C4-2B (cell line): ENCODE data around the gene CLSTN1.

Source experiments
- H3K27ac ChIP-seq: fragments of 450-650 bp; 2 replicates; pipeline ENCODE4 v1.5.1; 2017
- CTCF ChIP-seq: fragments of 450-650 bp; conservative IDR thresholded peaks from 2 replicates; pipeline ENCODE4 v1.5.1; 2017; ENCODE audit warnings: mild to moderate bottlenecking
- ZFX ChIP-seq: fragments of 450-650 bp; IDR thresholded peaks from 2 replicates; pipeline ENCODE4 v1.6.1; 2017

Gene CLSTN1

DNA sequence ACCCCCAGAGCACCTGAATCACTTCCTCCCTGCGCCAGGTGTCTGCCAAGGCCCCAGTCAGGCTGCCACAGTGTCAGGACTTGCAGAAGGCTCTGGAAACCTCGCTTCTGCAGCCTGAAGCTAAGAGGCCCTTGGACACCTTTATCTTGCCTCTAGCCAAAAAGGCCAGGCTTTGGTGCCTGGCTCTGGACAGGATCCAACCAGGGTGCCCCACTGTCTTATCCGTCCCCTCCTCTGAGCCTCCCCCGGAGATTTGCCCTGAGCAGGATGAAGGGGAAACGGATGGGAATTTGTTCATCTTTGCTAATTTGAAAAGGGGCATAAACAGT, 12.8 kb upstream of the CLSTN1 start:
- no peak for TF ChIP-seq ZFX
- no peak for TF ChIP-seq CTCF
- peak overlapping the region; percentile 82 for H3K27ac ChIP-seq

- TF ChIP-seq ZFX: peak; percentile 58; the same call in 1 of the 2 replicates
- no peak for TF ChIP-seq CTCF
- H3K27ac ChIP-seq: peak overlapping the region; percentile 82
Measured at GRCh38 chr1:9835758-9836631, 12.2 kb upstream of the CLSTN1 start.

- TF ChIP-seq ZFX: no peak
- no peak for TF ChIP-seq CTCF
- H3K27ac ChIP-seq: peak overlapping the region; percentile 82
Measured at GRCh38 chr1:9835404-9835757, 11.6 kb upstream of the CLSTN1 start.

GRCh38 chr1:9833632-9834031, 9.9 kb upstream of the CLSTN1 start:
- no peak overlapping the region for H3K27ac ChIP-seq
- TF ChIP-seq ZFX (no peak), CTCF (no peak)

GRCh38 chr1:9827558-9828185, 3.9 kb upstream of the CLSTN1 start:
- TF ChIP-seq ZFX (no peak), CTCF (no peak)
- peak overlapping the region; percentile 95; the same call in 1 of the 2 replicates for H3K27ac ChIP-seq

DNA sequence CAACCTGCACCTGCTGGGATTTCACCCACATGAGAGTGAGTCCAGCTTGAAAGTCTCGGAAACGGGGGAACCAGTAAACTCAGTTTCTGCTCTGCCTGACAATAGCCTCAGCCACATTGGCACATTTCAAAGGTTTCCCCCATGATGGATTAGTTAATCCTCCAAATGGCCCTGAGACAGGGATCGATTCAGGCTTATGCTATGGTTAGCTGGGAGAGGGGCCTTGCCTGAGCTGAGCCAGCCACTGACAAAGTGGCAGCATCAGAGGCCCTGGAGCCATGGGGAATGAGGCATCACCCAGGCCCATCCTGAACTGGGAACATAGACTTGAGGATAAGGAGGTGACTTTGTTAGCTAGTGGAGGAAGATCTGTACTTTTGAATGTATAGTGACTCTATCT, 2.9 kb upstream of the CLSTN1 start:
- peak overlapping the region; percentile 95 for H3K27ac ChIP-seq
- TF ChIP-seq ZFX: no peak
- no peak for TF ChIP-seq CTCF

DNA sequence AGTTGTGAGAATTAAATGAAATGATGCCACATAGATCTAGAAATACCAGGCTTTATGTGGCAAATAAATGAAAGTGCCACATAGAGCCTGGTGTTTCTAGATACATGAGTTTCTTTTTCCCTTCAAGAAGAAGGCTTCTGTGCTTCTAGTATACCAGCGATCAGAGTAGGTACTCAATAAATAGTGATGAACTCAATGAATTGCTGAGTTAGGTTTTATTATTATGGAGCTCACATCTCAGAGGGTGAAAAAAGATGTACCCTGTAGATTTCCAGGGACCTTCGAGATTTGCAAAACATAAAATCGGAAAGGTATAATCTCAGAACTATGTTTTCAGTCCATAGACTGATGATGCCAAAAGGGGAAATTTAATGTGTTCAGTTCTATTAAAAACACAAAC, 2.3 kb upstream of the CLSTN1 start:
- peak overlapping the region; percentile 95 for H3K27ac ChIP-seq
- TF ChIP-seq CTCF (no peak), ZFX (no peak)
